OCI-LY1 (cell line): ENCODE data around the gene CXCL5.

Source experiments
- H2AFZ ChIP-seq: fragments of 200-600 bp; sonication (generic), shearing (Covaris generic); 2 replicates; pipeline ENCODE4 v1.6.0; 2014; ENCODE audit warnings: antibody characterized with exemption, mild to moderate bottlenecking, low read length
- H3F3A ChIP-seq: fragments of 200-600 bp; sonication (generic), shearing (Covaris generic); 2 replicates; pipeline ENCODE4 v1.6.0; 2014; ENCODE audit warnings: mild to moderate bottlenecking, antibody characterized with exemption, low read length, moderate library complexity; ENCODE audit not compliant: insufficient read depth
- H3K27ac ChIP-seq: fragments of 200-600 bp; sonication (generic); 2 replicates; pipeline ENCODE4 v1.5.1; 2014; ENCODE audit warnings: low read length, mixed run types, mild to moderate bottlenecking, low read depth; ENCODE audit not compliant: poor library complexity, severe bottlenecking
- H3K27me3 ChIP-seq: fragments of 200-600 bp; sonication (generic); 2 replicates; pipeline ENCODE4 v1.6.0; 2014; ENCODE audit warnings: antibody characterized with exemption, mild to moderate bottlenecking, low read length, moderate library complexity; ENCODE audit not compliant: insufficient read depth
- H3K36me3 ChIP-seq: fragments of 200-600 bp; sonication (generic); 2 replicates; pipeline ENCODE4 v1.6.1; 2014; ENCODE audit warnings: mild to moderate bottlenecking, antibody characterized with exemption, low read length, moderate library complexity, mixed read lengths; ENCODE audit not compliant: insufficient read depth
- H3K4me1 ChIP-seq: fragments of 200-600 bp; sonication (generic); 2 replicates; pipeline ENCODE4 v1.5.1; 2014; ENCODE audit warnings: mild to moderate bottlenecking, low read length, moderate library complexity; ENCODE audit not compliant: insufficient read depth, severe bottlenecking
- H3K4me2 ChIP-seq: fragments of 200-600 bp; sonication (generic), shearing (Covaris generic); 2 replicates; pipeline ENCODE4 v1.6.1; 2014; ENCODE audit warnings: low read length
- H3K4me3 ChIP-seq: fragments of 200-600 bp; sonication (generic); 2 replicates; pipeline ENCODE4 v1.5.1; 2014; ENCODE audit warnings: low read length, low read depth, mild to moderate bottlenecking, mixed read lengths; ENCODE audit not compliant: poor library complexity, severe bottlenecking
- H3K79me2 ChIP-seq: fragments of 200-600 bp; shearing (Covaris generic); 2 replicates; pipeline ENCODE4 v1.6.1; 2016; ENCODE audit warnings: mixed run types, low read length, mixed read lengths; ENCODE audit not compliant: insufficient read depth
- H3K9ac ChIP-seq: fragments of 200-600 bp; sonication (generic), shearing (Covaris generic); 2 replicates; pipeline ENCODE4 v1.6.1; 2014; ENCODE audit warnings: mild to moderate bottlenecking, low read length, mixed read lengths
- H3K9me2 ChIP-seq: fragments of 200-600 bp; sonication (generic), shearing (Covaris generic); 2 replicates; pipeline ENCODE4 v1.6.1; 2014; ENCODE audit warnings: low read depth, mild to moderate bottlenecking, low read length, mixed read lengths
- H3K9me3 ChIP-seq: fragments of 200-600 bp; shearing (Covaris generic); 2 replicates; pipeline ENCODE4 v1.6.1; 2014; ENCODE audit warnings: low read length, mixed read lengths
- H4K20me1 ChIP-seq: fragments of 200-600 bp; sonication (generic), shearing (Covaris generic); 2 replicates; pipeline ENCODE4 v1.6.0; 2016; ENCODE audit warnings: mild to moderate bottlenecking, low read length; ENCODE audit not compliant: insufficient read depth
- EZH2 ChIP-seq: fragments of 200-600 bp; sonication (generic), shearing (Covaris generic); IDR thresholded peaks from 2 replicates; pipeline ENCODE4 v1.8.0; 2017; ENCODE audit warnings: borderline replicate concordance, mixed run types, mild to moderate bottlenecking, antibody characterized with exemption, low read length, moderate library complexity, mixed read lengths
- TF ChIP-seq, protein P1 (sequence below): fragments of 200-600 bp; sonication (generic), shearing (Covaris generic); IDR thresholded peaks from 2 replicates; pipeline ENCODE4 v1.5.1; 2017; ENCODE audit warnings: mild to moderate bottlenecking, antibody characterized with exemption, low read length, moderate library complexity, mixed read lengths

Gene CXCL5

DNA sequence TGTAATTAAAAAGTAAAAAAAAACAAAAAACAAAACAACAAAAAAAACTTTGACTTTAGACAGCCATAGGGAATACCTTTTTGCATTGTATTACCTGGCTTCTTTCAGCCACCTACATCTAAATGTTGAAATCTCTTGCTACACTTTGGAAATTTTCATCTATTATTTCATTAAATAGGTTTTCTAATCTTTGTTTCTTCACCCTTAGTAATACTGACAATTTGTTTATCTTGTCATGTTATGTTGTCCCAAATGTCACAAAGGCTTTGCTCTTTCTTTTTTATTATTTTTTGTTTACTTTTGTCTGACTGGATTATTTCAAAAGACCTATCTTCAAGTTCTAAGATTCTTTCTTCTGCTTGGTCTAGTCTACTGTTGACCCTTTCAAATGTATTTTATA is 24.1 kb downstream of the CXCL5 start:
- Histone ChIP-seq H3K4me2 (no peak overlapping the region), H3K79me2 (no peaks in the 10 kb centered on the region), H3K9ac (no peak overlapping the region), H3K4me3 (no peak overlapping the region), H3K27me3 (no peaks in the 10 kb centered on the region), H2AFZ (no peak overlapping the region), H3K9me3 (no peaks in the 10 kb centered on the region), H3K36me3 (no peaks in the 10 kb centered on the region), H3K4me1 (no peaks in the 10 kb centered on the region), H3F3A (no peaks in the 10 kb centered on the region), H3K9me2 (no peaks in the 10 kb centered on the region), H4K20me1 (no peaks in the 10 kb centered on the region), H3K27ac (no peak overlapping the region)
- TF ChIP-seq EZH2: no peak
- TF ChIP-seq, protein P1, sequence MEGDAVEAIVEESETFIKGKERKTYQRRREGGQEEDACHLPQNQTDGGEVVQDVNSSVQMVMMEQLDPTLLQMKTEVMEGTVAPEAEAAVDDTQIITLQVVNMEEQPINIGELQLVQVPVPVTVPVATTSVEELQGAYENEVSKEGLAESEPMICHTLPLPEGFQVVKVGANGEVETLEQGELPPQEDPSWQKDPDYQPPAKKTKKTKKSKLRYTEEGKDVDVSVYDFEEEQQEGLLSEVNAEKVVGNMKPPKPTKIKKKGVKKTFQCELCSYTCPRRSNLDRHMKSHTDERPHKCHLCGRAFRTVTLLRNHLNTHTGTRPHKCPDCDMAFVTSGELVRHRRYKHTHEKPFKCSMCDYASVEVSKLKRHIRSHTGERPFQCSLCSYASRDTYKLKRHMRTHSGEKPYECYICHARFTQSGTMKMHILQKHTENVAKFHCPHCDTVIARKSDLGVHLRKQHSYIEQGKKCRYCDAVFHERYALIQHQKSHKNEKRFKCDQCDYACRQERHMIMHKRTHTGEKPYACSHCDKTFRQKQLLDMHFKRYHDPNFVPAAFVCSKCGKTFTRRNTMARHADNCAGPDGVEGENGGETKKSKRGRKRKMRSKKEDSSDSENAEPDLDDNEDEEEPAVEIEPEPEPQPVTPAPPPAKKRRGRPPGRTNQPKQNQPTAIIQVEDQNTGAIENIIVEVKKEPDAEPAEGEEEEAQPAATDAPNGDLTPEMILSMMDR: no peak

DNA sequence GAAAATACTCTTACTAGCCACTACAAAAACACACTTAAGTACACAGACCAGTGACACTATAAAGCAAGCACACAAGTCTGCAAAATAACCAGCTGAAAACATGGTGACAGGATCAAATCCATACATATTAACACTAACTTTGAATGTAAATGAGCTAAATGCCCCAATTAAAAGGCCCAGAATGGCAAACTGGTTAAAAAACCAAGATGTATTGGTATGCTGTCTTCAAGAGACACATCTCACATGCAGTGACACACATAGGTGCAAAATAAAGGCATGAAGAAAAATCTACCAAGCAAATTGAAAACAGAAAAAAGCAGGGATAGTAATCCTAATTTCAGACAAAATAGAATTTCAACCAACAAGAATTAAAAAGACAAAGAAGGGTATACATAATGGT is 27.5 kb downstream of the CXCL5 start:
- H2AFZ ChIP-seq: no peak overlapping the region
- H3K36me3 ChIP-seq: no peaks in the 10 kb centered on the region
- TF ChIP-seq EZH2: no peak
- TF ChIP-seq, protein P1: no peak
- H3K4me1 ChIP-seq: no peaks in the 10 kb centered on the region
- H3K27me3 ChIP-seq: no peaks in the 10 kb centered on the region
- H3K4me2 ChIP-seq: no peak overlapping the region
- no peaks in the 10 kb centered on the region for H4K20me1 ChIP-seq
- H3F3A ChIP-seq: no peaks in the 10 kb centered on the region
- no peaks in the 10 kb centered on the region for H3K79me2 ChIP-seq
- no peak overlapping the region for H3K9ac ChIP-seq
- no peaks in the 10 kb centered on the region for H3K9me3 ChIP-seq
- H3K9me2 ChIP-seq: no peaks in the 10 kb centered on the region
- no peak overlapping the region for H3K4me3 ChIP-seq
- H3K27ac ChIP-seq: no peak overlapping the region

DNA sequence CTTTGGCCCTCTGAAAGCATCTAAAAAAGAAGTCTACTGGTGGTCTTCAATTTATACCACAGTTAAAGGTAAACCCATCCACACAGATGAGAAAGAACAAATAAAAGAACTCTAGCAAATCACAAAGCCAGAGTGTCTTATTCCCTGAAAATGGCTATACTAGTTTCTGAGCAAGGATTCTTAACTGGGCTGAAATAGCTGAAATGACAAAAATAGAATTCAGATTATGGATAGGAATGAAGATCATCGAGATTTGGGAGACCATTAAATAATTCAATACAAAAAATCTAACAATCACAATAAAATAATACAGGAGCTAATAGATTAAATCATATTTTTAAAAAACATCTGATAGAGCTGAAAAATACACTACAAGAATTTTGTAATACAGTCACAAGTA is 28.5 kb downstream of the CXCL5 start:
- no peaks in the 10 kb centered on the region for H3K4me1 ChIP-seq
- no peaks in the 10 kb centered on the region for H3K79me2 ChIP-seq
- no peak overlapping the region for H3K4me2 ChIP-seq
- H2AFZ ChIP-seq: no peak overlapping the region
- H3K27me3 ChIP-seq: no peaks in the 10 kb centered on the region
- TF ChIP-seq, protein P1: no peak
- TF ChIP-seq EZH2: no peak
- H3K9me2 ChIP-seq: no peaks in the 10 kb centered on the region
- H3K36me3 ChIP-seq: no peaks in the 10 kb centered on the region
- no peaks in the 10 kb centered on the region for H3F3A ChIP-seq
- no peak overlapping the region for H3K4me3 ChIP-seq
- no peaks in the 10 kb centered on the region for H3K9me3 ChIP-seq
- H4K20me1 ChIP-seq: no peaks in the 10 kb centered on the region
- no peak overlapping the region for H3K27ac ChIP-seq
- H3K9ac ChIP-seq: no peak overlapping the region
